WTC11 (cell line): ENCODE measurements around the gene IRF2. TPM values are rescaled to one million over a fixed set of nuclear protein-coding genes. Genes with fewer than 3 reads are reported as not detected.

Source experiments
- ATAC-seq: fragments of 200-7000 bp; cut with Tn5 transposase; 2 replicates; pipeline ENCODE4 v1.10.0; 2021; ENCODE audit warnings: mild to moderate bottlenecking, moderate library complexity
- CTCF ChIA-PET: fragments of 300-600 bp; sonication (Branson Sonifier 250); formaldehyde crosslinking; loops from one replicate; lab custom pipeline; 2021; ENCODE audit warnings: antibody characterized with exemption; lab: Charles Lee
- POLR2A ChIA-PET: fragments of 350-600 bp; sonication (Branson Sonifier 250); formaldehyde crosslinking; loops from one replicate; lab custom pipeline; 2021; ENCODE audit warnings: antibody characterized with exemption; lab: Charles Lee
- DNase-seq: peaks from one replicate; pipeline ENCODE4 v3.0.0; 2021; ENCODE audit warnings: low spot score
- H3K27ac Mint-ChIP-seq: 2 replicates; pipeline ENCODE4 v1.8.0; 2021; ENCODE audit warnings: mixed read lengths
- H3K27me3 Mint-ChIP-seq: 2 replicates; pipeline ENCODE4 v1.8.0; 2021; ENCODE audit warnings: low read depth, mild to moderate bottlenecking, moderate library complexity, mixed read lengths
- H3K36me3 Mint-ChIP-seq: 2 replicates; pipeline ENCODE4 v1.8.0; 2021; ENCODE audit warnings: mixed read lengths
- H3K4me1 Mint-ChIP-seq: 2 replicates; pipeline ENCODE4 v1.8.0; 2022; ENCODE audit warnings: mixed read lengths
- H3K4me3 Mint-ChIP-seq: 2 replicates; pipeline ENCODE4 v1.8.0; 2021; ENCODE audit warnings: mild to moderate bottlenecking, moderate library complexity, mixed read lengths
- H3K9me3 Mint-ChIP-seq: 2 replicates; pipeline ENCODE4 v1.8.0; 2021; ENCODE audit warnings: mixed read lengths
- CREB1 ChIP-seq: sonication (generic); formaldehyde crosslinking; IDR thresholded peaks from 2 replicates; pipeline ENCODE4 v1.8.0; 2023; ENCODE audit warnings: mild to moderate bottlenecking, missing genetic modification reagents
- ESRRA ChIP-seq: sonication (generic); formaldehyde crosslinking; IDR thresholded peaks from 2 replicates; pipeline ENCODE4 v1.8.1; 2022; ENCODE audit warnings: mild to moderate bottlenecking, missing genetic modification reagents, borderline replicate concordance
- FOXJ3 ChIP-seq: sonication (generic); formaldehyde crosslinking; IDR thresholded peaks from 2 replicates; pipeline ENCODE4 v1.9.0; 2021; ENCODE audit warnings: missing genetic modification reagents, mild to moderate bottlenecking, borderline replicate concordance
- MYBL2 ChIP-seq: sonication (generic); formaldehyde crosslinking; IDR thresholded peaks from 2 replicates; pipeline ENCODE4 v1.8.1; 2023; ENCODE audit warnings: mild to moderate bottlenecking, moderate library complexity, missing genetic modification reagents
- NFATC4 ChIP-seq: fragments of 250-450 bp; sonication (Bioruptor Pico); IDR thresholded peaks from 2 replicates; pipeline ENCODE4 v1.9.0; 2021; ENCODE audit warnings: mild to moderate bottlenecking
- NR3C1 ChIP-seq: sonication (generic); formaldehyde crosslinking; conservative IDR thresholded peaks from 2 replicates; pipeline ENCODE4 v1.8.1; 2023; ENCODE audit warnings: low read depth, mild to moderate bottlenecking, missing genetic modification reagents
- PRRX2 ChIP-seq: fragments of 250-450 bp; sonication (Bioruptor Pico); IDR thresholded peaks from 2 replicates; pipeline ENCODE4 v1.8.0; 2021; ENCODE audit warnings: mild to moderate bottlenecking
- TEAD4 ChIP-seq: sonication (generic); formaldehyde crosslinking; IDR thresholded peaks from 2 replicates; pipeline ENCODE4 v1.8.0; 2022; ENCODE audit warnings: mild to moderate bottlenecking, missing genetic modification reagents
- TP53 ChIP-seq: sonication (generic); formaldehyde crosslinking; IDR thresholded peaks from 2 replicates; pipeline ENCODE4 v1.8.1; 2023; ENCODE audit warnings: mild to moderate bottlenecking, missing genetic modification reagents
- ZNF423 ChIP-seq: fragments of 250-450 bp; sonication (Bioruptor Pico); IDR thresholded peaks from 2 replicates; pipeline ENCODE4 v2.1.2; 2022; ENCODE audit warnings: mild to moderate bottlenecking, moderate library complexity
- total RNA-seq: library from RNA; stranded (reverse); gene quantifications from 3 replicates; pipeline ENCODE4 v1.2.3, GENCODE V29; 2021
- TF ChIP-seq, protein P1 (sequence below): sonication (generic); formaldehyde crosslinking; IDR thresholded peaks from 2 replicates; pipeline ENCODE4 v1.8.1; 2023; ENCODE audit warnings: mild to moderate bottlenecking, missing genetic modification reagents, moderate library complexity
- TF ChIP-seq, protein P2 (sequence below): sonication (generic); formaldehyde crosslinking; IDR thresholded peaks from 2 replicates; pipeline ENCODE4 v1.8.0; 2023; ENCODE audit warnings: missing genetic modification reagents
- TF ChIP-seq, protein P3 (sequence below): fragments of 250-450 bp; sonication (Bioruptor Pico); IDR thresholded peaks from 2 replicates; pipeline ENCODE4 v1.9.0; 2021; ENCODE audit warnings: mild to moderate bottlenecking
- TF ChIP-seq, protein P4 (sequence below): fragments of 250-450 bp; sonication (Bioruptor Pico); IDR thresholded peaks from 2 replicates; pipeline ENCODE4 v1.9.0; 2021; ENCODE audit warnings: moderate library complexity, mild to moderate bottlenecking, inconsistent platforms, borderline replicate concordance
- TF ChIP-seq, protein P5 (sequence below): fragments of 250-450 bp; sonication (Bioruptor Pico); IDR thresholded peaks from 2 replicates; pipeline ENCODE4 v1.9.0; 2021; ENCODE audit warnings: mild to moderate bottlenecking
- TF ChIP-seq, protein P6 (sequence below): fragments of 250-450 bp; sonication (Bioruptor Pico); IDR thresholded peaks from 2 replicates; pipeline ENCODE4 v1.8.0; 2021; ENCODE audit warnings: mild to moderate bottlenecking
- TF ChIP-seq, protein P7 (sequence below): sonication (generic); formaldehyde crosslinking; conservative IDR thresholded peaks from 2 replicates; pipeline ENCODE4 v1.8.1; 2022; ENCODE audit warnings: mild to moderate bottlenecking, missing genetic modification reagents
- TF ChIP-seq, protein P8 (sequence below): fragments of 200-600 bp; IDR thresholded peaks from 2 replicates; pipeline ENCODE4 v1.8.0; 2022; ENCODE audit warnings: antibody characterized with exemption

Gene IRF2
- total RNA-seq, 1 experiment from 2014 or later = 11.8 TPM

DNA sequence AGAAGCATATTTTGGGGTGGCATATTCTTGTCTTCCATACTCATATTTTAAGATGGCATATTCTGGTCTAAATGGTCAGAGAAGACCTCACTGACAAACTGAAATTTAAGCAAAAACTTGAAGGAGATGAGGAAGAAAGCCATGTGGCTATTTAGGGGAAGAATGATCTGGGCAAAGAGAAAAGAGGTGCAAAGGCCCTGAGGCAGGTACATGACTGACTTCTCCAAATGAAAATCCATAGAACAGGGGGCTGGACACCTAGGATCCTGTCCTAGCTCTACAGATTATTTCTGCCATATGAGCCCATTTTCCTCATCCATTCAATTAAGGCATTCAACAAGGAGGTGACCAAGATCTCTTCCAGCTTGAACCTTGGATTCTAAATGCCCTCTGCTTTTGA, 105.6 kb downstream of the IRF2 start:
- POLR2A ChIA-PET = no interaction called here
- CTCF ChIA-PET = no interaction called here
- H3K4me1 Mint-ChIP-seq = 0 out of 2 replicates have a peak, but pooled peaks cover 3% of the 10 kb centered on the region
- peaks cover 4% of the 10 kb centered on the region; the same call in 1 of the 2 replicates for H3K36me3 Mint-ChIP-seq
- H3K27me3 Mint-ChIP-seq = no peaks in the 10 kb centered on the region
- H3K9me3 Mint-ChIP-seq = peaks cover 12% of the 10 kb centered on the region
- no peak for ATAC-seq
- no peak for DNase-seq
- no peak overlapping the region for H3K27ac Mint-ChIP-seq
- H3K4me3 Mint-ChIP-seq = no peak overlapping the region
- TF ChIP-seq ZNF423 (CRISPR knock-in tag) = no peak
- TF ChIP-seq PRRX2 (CRISPR knock-in tag) = no peak
- TF ChIP-seq, protein P1, sequence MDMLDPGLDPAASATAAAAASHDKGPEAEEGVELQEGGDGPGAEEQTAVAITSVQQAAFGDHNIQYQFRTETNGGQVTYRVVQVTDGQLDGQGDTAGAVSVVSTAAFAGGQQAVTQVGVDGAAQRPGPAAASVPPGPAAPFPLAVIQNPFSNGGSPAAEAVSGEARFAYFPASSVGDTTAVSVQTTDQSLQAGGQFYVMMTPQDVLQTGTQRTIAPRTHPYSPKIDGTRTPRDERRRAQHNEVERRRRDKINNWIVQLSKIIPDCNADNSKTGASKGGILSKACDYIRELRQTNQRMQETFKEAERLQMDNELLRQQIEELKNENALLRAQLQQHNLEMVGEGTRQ (CRISPR knock-in tag) = no peak
- TF ChIP-seq MYBL2 (CRISPR knock-in tag) = no peak
- no peak for TF ChIP-seq ESRRA (CRISPR knock-in tag)
- TF ChIP-seq, protein P2, sequence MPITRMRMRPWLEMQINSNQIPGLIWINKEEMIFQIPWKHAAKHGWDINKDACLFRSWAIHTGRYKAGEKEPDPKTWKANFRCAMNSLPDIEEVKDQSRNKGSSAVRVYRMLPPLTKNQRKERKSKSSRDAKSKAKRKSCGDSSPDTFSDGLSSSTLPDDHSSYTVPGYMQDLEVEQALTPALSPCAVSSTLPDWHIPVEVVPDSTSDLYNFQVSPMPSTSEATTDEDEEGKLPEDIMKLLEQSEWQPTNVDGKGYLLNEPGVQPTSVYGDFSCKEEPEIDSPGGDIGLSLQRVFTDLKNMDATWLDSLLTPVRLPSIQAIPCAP = no peak
- TF ChIP-seq, all 79 proteins: peak for 0

DNA sequence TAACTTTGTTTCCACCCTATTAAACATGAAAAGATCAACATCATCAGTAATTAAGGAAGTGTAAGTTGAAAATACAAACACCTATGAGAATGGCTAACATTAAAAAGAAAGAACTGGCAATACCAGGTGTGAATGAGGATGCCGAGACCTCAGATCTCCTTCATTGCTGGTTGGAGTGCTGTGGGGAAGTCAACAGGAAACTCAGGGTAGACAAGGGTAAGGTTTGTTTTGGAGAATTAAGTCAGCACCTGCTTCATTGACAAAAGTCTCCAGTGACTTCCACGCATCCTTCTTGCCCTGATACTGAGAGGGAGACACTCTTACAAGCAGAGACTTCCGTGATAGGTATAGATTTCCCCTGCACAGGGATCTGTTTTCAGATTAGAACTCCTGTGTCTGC, 106.1 kb downstream of the IRF2 start:
- DNase-seq = no peak
- Mint-ChIP-seq H3K27me3 (no peaks in the 10 kb centered on the region), H3K9me3 (peaks cover 7% of the 10 kb centered on the region), H3K4me3 (no peak overlapping the region), H3K4me1 (0 out of 2 replicates have a peak, but pooled peaks cover 3% of the 10 kb centered on the region), H3K27ac (no peak overlapping the region), H3K36me3 (no peaks in the 10 kb centered on the region)
- TF ChIP-seq ZNF423 (CRISPR knock-in tag) (no peak), TEAD4 (CRISPR knock-in tag) (no peak), FOXJ3 (CRISPR knock-in tag) (no peak), TP53 (no peak), NFATC4 (CRISPR knock-in tag) (no peak), NR3C1 (CRISPR knock-in tag) (no peak), CREB1 (CRISPR knock-in tag) (no peak)
- TF ChIP-seq, protein P3, sequence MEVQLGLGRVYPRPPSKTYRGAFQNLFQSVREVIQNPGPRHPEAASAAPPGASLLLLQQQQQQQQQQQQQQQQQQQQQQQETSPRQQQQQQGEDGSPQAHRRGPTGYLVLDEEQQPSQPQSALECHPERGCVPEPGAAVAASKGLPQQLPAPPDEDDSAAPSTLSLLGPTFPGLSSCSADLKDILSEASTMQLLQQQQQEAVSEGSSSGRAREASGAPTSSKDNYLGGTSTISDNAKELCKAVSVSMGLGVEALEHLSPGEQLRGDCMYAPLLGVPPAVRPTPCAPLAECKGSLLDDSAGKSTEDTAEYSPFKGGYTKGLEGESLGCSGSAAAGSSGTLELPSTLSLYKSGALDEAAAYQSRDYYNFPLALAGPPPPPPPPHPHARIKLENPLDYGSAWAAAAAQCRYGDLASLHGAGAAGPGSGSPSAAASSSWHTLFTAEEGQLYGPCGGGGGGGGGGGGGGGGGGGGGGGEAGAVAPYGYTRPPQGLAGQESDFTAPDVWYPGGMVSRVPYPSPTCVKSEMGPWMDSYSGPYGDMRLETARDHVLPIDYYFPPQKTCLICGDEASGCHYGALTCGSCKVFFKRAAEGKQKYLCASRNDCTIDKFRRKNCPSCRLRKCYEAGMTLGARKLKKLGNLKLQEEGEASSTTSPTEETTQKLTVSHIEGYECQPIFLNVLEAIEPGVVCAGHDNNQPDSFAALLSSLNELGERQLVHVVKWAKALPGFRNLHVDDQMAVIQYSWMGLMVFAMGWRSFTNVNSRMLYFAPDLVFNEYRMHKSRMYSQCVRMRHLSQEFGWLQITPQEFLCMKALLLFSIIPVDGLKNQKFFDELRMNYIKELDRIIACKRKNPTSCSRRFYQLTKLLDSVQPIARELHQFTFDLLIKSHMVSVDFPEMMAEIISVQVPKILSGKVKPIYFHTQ (CRISPR knock-in tag) = no peak
- TF ChIP-seq, protein P4, sequence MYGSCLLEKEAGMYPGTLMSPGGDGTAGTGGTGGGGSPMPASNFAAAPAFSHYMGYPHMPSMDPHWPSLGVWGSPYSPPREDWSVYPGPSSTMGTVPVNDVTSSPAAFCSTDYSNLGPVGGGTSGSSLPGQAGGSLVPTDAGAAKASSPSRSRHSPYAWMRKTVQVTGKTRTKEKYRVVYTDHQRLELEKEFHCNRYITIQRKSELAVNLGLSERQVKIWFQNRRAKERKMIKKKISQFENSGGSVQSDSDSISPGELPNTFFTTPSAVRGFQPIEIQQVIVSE = no peak
- TF ChIP-seq, protein P5, sequence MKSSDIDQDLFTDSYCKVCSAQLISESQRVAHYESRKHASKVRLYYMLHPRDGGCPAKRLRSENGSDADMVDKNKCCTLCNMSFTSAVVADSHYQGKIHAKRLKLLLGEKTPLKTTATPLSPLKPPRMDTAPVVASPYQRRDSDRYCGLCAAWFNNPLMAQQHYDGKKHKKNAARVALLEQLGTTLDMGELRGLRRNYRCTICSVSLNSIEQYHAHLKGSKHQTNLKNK (CRISPR knock-in tag) = no peak
- TF ChIP-seq, protein P6, sequence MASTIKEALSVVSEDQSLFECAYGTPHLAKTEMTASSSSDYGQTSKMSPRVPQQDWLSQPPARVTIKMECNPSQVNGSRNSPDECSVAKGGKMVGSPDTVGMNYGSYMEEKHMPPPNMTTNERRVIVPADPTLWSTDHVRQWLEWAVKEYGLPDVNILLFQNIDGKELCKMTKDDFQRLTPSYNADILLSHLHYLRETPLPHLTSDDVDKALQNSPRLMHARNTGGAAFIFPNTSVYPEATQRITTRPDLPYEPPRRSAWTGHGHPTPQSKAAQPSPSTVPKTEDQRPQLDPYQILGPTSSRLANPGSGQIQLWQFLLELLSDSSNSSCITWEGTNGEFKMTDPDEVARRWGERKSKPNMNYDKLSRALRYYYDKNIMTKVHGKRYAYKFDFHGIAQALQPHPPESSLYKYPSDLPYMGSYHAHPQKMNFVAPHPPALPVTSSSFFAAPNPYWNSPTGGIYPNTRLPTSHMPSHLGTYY (CRISPR knock-in tag) = no peak
- TF ChIP-seq, protein P7, sequence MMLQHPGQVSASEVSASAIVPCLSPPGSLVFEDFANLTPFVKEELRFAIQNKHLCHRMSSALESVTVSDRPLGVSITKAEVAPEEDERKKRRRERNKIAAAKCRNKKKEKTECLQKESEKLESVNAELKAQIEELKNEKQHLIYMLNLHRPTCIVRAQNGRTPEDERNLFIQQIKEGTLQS (CRISPR knock-in tag) = no peak
- TF ChIP-seq, protein P8, sequence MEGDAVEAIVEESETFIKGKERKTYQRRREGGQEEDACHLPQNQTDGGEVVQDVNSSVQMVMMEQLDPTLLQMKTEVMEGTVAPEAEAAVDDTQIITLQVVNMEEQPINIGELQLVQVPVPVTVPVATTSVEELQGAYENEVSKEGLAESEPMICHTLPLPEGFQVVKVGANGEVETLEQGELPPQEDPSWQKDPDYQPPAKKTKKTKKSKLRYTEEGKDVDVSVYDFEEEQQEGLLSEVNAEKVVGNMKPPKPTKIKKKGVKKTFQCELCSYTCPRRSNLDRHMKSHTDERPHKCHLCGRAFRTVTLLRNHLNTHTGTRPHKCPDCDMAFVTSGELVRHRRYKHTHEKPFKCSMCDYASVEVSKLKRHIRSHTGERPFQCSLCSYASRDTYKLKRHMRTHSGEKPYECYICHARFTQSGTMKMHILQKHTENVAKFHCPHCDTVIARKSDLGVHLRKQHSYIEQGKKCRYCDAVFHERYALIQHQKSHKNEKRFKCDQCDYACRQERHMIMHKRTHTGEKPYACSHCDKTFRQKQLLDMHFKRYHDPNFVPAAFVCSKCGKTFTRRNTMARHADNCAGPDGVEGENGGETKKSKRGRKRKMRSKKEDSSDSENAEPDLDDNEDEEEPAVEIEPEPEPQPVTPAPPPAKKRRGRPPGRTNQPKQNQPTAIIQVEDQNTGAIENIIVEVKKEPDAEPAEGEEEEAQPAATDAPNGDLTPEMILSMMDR = no peak
- ATAC-seq = no peak
- POLR2A ChIA-PET = no interaction called here
- CTCF ChIA-PET = no interaction called here
